Measurements from ENCODE around the gene RRAGD. TPM values are rescaled to one million over a fixed set of nuclear protein-coding genes. Genes with fewer than 3 reads are reported as not detected.

Gene RRAGD
- polyA plus RNA-seq, 1 of the 3 experiments (the other 2 are of a cell fraction) = 0.07 TPM

GRCh38 chr6:89330910-89331309 is 81.2 kb downstream of the RRAGD start:
- no peaks in the 10 kb centered on the region for H4K20me1 ChIP-seq (ENCODE audit: insufficient read depth)
- ChIA-PET CTCF (no interaction called here), POLR2A (no interaction called here)
- H3K36me3 ChIP-seq (replicated peaks in 1 of 2; ENCODE audit: control insufficient read depth in 1 of 2, insufficient read depth in 2 of 2, low read length in 1 of 2) = peaks cover 66 to 82% of the 10 kb centered on the region in 2 experiments
- H3K9ac ChIP-seq = no peak overlapping the region
- H3K4me2 ChIP-seq = no peak overlapping the region
- H3K27ac ChIP-seq (ENCODE audit: low read depth in 2 of 2, low read length in 1 of 2) = no peak overlapping the region
- H3K27me3 ChIP-seq (ENCODE audit: insufficient read depth) = no peaks in the 10 kb centered on the region
- H2AFZ ChIP-seq (ENCODE audit: low read depth) = no peak overlapping the region
- no peaks in the 10 kb centered on the region for H3K79me2 ChIP-seq (ENCODE audit: insufficient read depth)
- no peaks in the 10 kb centered on the region for H3K4me1 ChIP-seq (ENCODE audit: control insufficient read depth in 1 of 2, insufficient read depth in 2 of 2, low read depth in 1 of 2, low read length in 1 of 2)
- H3K9me2 ChIP-seq = no peaks in the 10 kb centered on the region
- DNase-seq = peak; percentile 37
- 100% methylated on average over 1 of the region's 1 CpG for WGBS (ENCODE audit: low lambda C conversion rate)
- no peaks in the 10 kb centered on the region for H3K9me3 ChIP-seq
- TF ChIP-seq MAX (IDR thresholded peaks at IDR 0.05; ENCODE audit: low read depth) (no peak), USF1 (IDR thresholded peaks at IDR 0.05; ENCODE audit: borderline replicate concordance, low read depth) (no peak), PBX3 (IDR thresholded peaks at IDR 0.05) (no peak), GATA2 (CRISPR knock-in tag; IDR thresholded peaks at IDR 0.05) (peak; percentile 80), EP300 (IDR thresholded peaks at IDR 0.05; ENCODE audit: borderline replicate concordance in 1 of 2, low read depth in 1 of 2, low read length in 1 of 2) (peak in 1 of 2 experiments; percentile 12; a peak in 1 of 4 replicates), REST (IDR thresholded peaks at IDR 0.05; ENCODE audit: low read depth, low read length) (no peak), POLR2AphosphoS5 (IDR thresholded peaks at IDR 0.05; ENCODE audit: low read depth, low read length) (no peak), FOSL2 (IDR thresholded peaks at IDR 0.05; ENCODE audit: borderline replicate concordance, low read depth) (no peak), RCOR1 (IDR thresholded peaks at IDR 0.05; ENCODE audit: low read length) (peak; percentile 72), NRF1 (IDR thresholded peaks at IDR 0.05; ENCODE audit: low read depth, low read length) (no peak), SIN3A (IDR thresholded peaks at IDR 0.05; ENCODE audit: borderline replicate concordance, low read depth, low read length) (no peak)
- no peak overlapping the region for H3K4me3 ChIP-seq (ENCODE audit: low read depth in 2 of 2, low read length in 1 of 2)
- no peaks in the 10 kb centered on the region for H3F3A ChIP-seq (replicated peaks; ENCODE audit: insufficient read depth)

GRCh38 chr6:89328976-89329375 is 83.1 kb downstream of the RRAGD start:
- Histone ChIP-seq H3K9me3 (no peaks in the 10 kb centered on the region), H3K9me2 (no peaks in the 10 kb centered on the region), H4K20me1 (ENCODE audit: insufficient read depth) (no peaks in the 10 kb centered on the region), H3K4me1 (ENCODE audit: control insufficient read depth in 1 of 2, insufficient read depth in 2 of 2, low read depth in 1 of 2, low read length in 1 of 2) (no peaks in the 10 kb centered on the region), H3K4me2 (no peak overlapping the region), H3K9ac (no peak overlapping the region), H3K4me3 (ENCODE audit: low read depth in 2 of 2, low read length in 1 of 2) (no peak overlapping the region), H3K36me3 (replicated peaks in 1 of 2; ENCODE audit: control insufficient read depth in 1 of 2, insufficient read depth in 2 of 2, low read length in 1 of 2) (peaks cover 53 to 69% of the 10 kb centered on the region in 2 experiments), H3K79me2 (ENCODE audit: insufficient read depth) (no peaks in the 10 kb centered on the region), H3F3A (replicated peaks; ENCODE audit: insufficient read depth) (peaks cover 6% of the 10 kb centered on the region), H3K27ac (ENCODE audit: low read depth in 2 of 2, low read length in 1 of 2) (no peak overlapping the region), H2AFZ (ENCODE audit: low read depth) (no peak overlapping the region), H3K27me3 (ENCODE audit: insufficient read depth) (no peaks in the 10 kb centered on the region)
- WGBS (ENCODE audit: low lambda C conversion rate) = 100% methylated on average over 1 of the region's 1 CpG
- ChIA-PET CTCF (interaction anchor here (0.7 to 1.6 kb wide), 4 partner anchors 17 to 346 kb away, joined by 3 to 4 read pairs (median 4); no protein-coding TSS in a partner anchor), POLR2A (no interaction called here)
- DNase-seq = no peak
- TF ChIP-seq EP300 (IDR thresholded peaks at IDR 0.05; ENCODE audit: borderline replicate concordance in 1 of 2, low read depth in 1 of 2, low read length in 1 of 2) (no peak), MEF2A (IDR thresholded peaks at IDR 0.05; ENCODE audit: borderline replicate concordance, low read depth) (no peak), RFX5 (IDR thresholded peaks at IDR 0.05; ENCODE audit: low read length) (no peak), USF2 (IDR thresholded peaks at IDR 0.05; ENCODE audit: borderline replicate concordance, low read depth, low read length) (no peak), RXRA (IDR thresholded peaks at IDR 0.05; ENCODE audit: borderline replicate concordance, low read depth) (no peak), YY1 (IDR thresholded peaks at IDR 0.05; ENCODE audit: low read depth) (no peak), GABPA (IDR thresholded peaks at IDR 0.05; ENCODE audit: low read depth) (no peak), FOSL2 (IDR thresholded peaks at IDR 0.05; ENCODE audit: borderline replicate concordance, low read depth) (no peak), TEAD4 (IDR thresholded peaks at IDR 0.05; ENCODE audit: borderline replicate concordance, insufficient read depth) (no peak), EZH2phosphoT487 (IDR thresholded peaks at IDR 0.05; ENCODE audit: borderline replicate concordance, low read depth) (no peak), JUND (IDR thresholded peaks at IDR 0.05) (no peak), TCF12 (IDR thresholded peaks at IDR 0.05) (no peak), POLR2AphosphoS5 (IDR thresholded peaks at IDR 0.05; ENCODE audit: low read depth, low read length) (no peak), NRF1 (IDR thresholded peaks at IDR 0.05; ENCODE audit: low read depth, low read length) (no peak)
